NB4 (cell line): Measurements from ENCODE around the gene FCGR3B.
"Not testable (repeated sequence)": the region's sequence is repeated elsewhere in the genome, so short reads cannot be mapped to it uniquely, and the experiment has no call there.

Experiments
- CTCF ChIP-seq: IDR thresholded peaks from one replicate; pipeline ENCODE4 v1.5.1; 2012; ENCODE audit warnings: low read depth, low read length
- MAX ChIP-seq: IDR thresholded peaks from 2 replicates; pipeline ENCODE4 v1.6.1; 2011; ENCODE audit warnings: low read depth, low read length
- MYC ChIP-seq: IDR thresholded peaks from 2 replicates; pipeline ENCODE4 v1.6.1; 2011; ENCODE audit warnings: low read depth, low read length

GRCh38 chr1:161639203-161639602, 8.2 kb upstream of the FCGR3B start:
- not testable (repeated sequence) for TF ChIP-seq CTCF, MAX, MYC
